Astrocyte (in vitro differentiated cells and primary cell): Measurements from ENCODE around the gene SYNM. TPM values are rescaled to one million over a fixed set of nuclear protein-coding genes. Genes with fewer than 3 reads are reported as not detected.

ENCODE experiments used
- DNase-seq: peaks from one replicate; pipeline ENCODE4 v3.0.0-alpha.2; 2010; ENCODE audit warnings: low read depth
- FAIRE-seq: peaks from 2 replicates; lab custom pipeline; 2011; peaks lifted over from hg19 to GRCh38; lab: Jason Lieb, UNC
- H2AFZ ChIP-seq: 2 replicates; pipeline ENCODE4 v1.6.0; 2012; ENCODE audit warnings: low read depth, low read length, inconsistent platforms
- H3K27ac ChIP-seq: 2 replicates; pipeline ENCODE4 v1.5.1; 2011; ENCODE audit warnings: low read depth, low read length, inconsistent platforms
- H3K27me3 ChIP-seq: 2 replicates; pipeline ENCODE4 v1.6.0; 2011; ENCODE audit warnings: low read length, inconsistent platforms; ENCODE audit not compliant: insufficient read depth
- H3K36me3 ChIP-seq: 2 replicates; pipeline ENCODE4 v1.5.1; 2011; ENCODE audit warnings: low read length, inconsistent platforms; ENCODE audit not compliant: insufficient read depth
- H3K4me1 ChIP-seq: 2 replicates; pipeline ENCODE4 v1.5.1; 2011; ENCODE audit warnings: low read length, inconsistent platforms; ENCODE audit not compliant: insufficient read depth
- H3K4me2 ChIP-seq: 2 replicates; pipeline ENCODE4 v1.6.0; 2012; ENCODE audit warnings: low read length, inconsistent platforms
- H3K4me3 ChIP-seq: 2 replicates; pipeline ENCODE4 v1.5.1; 2011; ENCODE audit warnings: low read depth, mild to moderate bottlenecking, low read length, inconsistent platforms; ENCODE audit not compliant: insufficient read depth
- H3K79me2 ChIP-seq: 2 replicates; pipeline ENCODE4 v1.6.0; 2012; ENCODE audit warnings: mild to moderate bottlenecking, low read length, inconsistent platforms; ENCODE audit not compliant: insufficient read depth
- H3K9ac ChIP-seq: 2 replicates; pipeline ENCODE4 v1.6.0; 2012; ENCODE audit warnings: mild to moderate bottlenecking, low read length, inconsistent platforms
- H3K9me3 ChIP-seq: 2 replicates; pipeline ENCODE4 v1.5.1; 2012; ENCODE audit warnings: low read depth, mild to moderate bottlenecking, low read length, inconsistent platforms; ENCODE audit not compliant: insufficient read depth
- H4K20me1 ChIP-seq: 2 replicates; pipeline ENCODE4 v1.6.0; 2012; ENCODE audit warnings: low read length, inconsistent platforms; ENCODE audit not compliant: insufficient read depth
- H3K27ac Mint-ChIP-seq: one replicate; pipeline ENCODE4 v1.8.0; 2021; ENCODE audit warnings: mild to moderate bottlenecking, mixed read lengths; ENCODE audit not compliant: unreplicated experiment
- H3K27me3 Mint-ChIP-seq: one replicate; pipeline ENCODE4 v1.8.0; 2021; ENCODE audit warnings: low read depth, mixed read lengths; ENCODE audit not compliant: unreplicated experiment
- H3K36me3 Mint-ChIP-seq: one replicate; pipeline ENCODE4 v1.8.0; 2021; ENCODE audit warnings: low read depth, mixed read lengths; ENCODE audit not compliant: unreplicated experiment
- H3K4me1 Mint-ChIP-seq: one replicate; pipeline ENCODE4 v1.8.0; 2021; ENCODE audit warnings: low read depth, mixed read lengths; ENCODE audit not compliant: unreplicated experiment
- H3K4me3 Mint-ChIP-seq: one replicate; pipeline ENCODE4 v1.8.0; 2021; ENCODE audit warnings: mild to moderate bottlenecking, moderate library complexity, mixed read lengths; ENCODE audit not compliant: unreplicated experiment
- H3K9me3 Mint-ChIP-seq: one replicate; pipeline ENCODE4 v1.8.0; 2021; ENCODE audit warnings: mild to moderate bottlenecking, mixed read lengths; ENCODE audit not compliant: unreplicated experiment
- EZH2 ChIP-seq: IDR thresholded peaks from 2 replicates; pipeline ENCODE4 v1.6.1; 2012; ENCODE audit warnings: mild to moderate bottlenecking, low read length, inconsistent platforms; ENCODE audit not compliant: insufficient read depth
- total RNA-seq: library from RNA; stranded (reverse); gene quantifications from 2 replicates; pipeline ENCODE4 v1.2.1, GENCODE V29; 2021
- TF ChIP-seq, protein P1 (sequence below): IDR thresholded peaks from 2 replicates; pipeline ENCODE4 v1.5.1; 2011; ENCODE audit warnings: low read depth, mild to moderate bottlenecking, inconsistent platforms, low read length, moderate library complexity; ENCODE audit not compliant: insufficient read depth

The SYNM gene
- total RNA-seq, 1 donor from 2014 or later = 9.7 TPM

DNA sequence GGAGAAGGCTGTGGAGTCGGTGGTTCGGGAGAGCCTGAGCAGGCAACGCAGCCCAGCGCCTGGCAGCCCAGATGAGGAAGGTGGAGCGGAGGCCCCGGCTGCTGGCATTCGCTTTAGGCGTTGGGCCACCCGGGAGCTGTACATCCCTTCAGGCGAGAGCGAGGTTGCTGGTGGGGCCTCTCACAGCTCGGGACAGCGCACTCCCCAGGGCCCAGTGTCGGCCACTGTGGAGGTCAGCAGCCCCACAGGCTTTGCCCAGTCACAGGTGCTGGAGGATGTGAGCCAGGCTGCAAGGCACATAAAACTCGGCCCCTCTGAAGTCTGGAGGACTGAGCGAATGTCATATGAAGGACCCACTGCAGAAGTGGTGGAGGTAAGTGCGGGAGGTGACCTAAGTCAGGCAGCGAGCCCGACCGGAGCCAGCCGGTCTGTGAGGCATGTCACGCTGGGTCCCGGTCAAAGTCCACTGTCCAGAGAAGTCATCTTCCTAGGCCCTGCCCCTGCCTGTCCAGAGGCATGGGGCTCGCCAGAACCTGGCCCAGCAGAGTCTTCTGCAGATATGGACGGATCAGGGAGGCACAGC lies 26.7 kb downstream of the SYNM start:
- Mint-ChIP-seq H3K9me3 (no peaks in the 10 kb centered on the region), H3K27me3 (no peaks in the 10 kb centered on the region), H3K36me3 (peaks cover 47% of the 10 kb centered on the region), H3K4me1 (peaks cover 17% of the 10 kb centered on the region), H3K27ac (no peak overlapping the region), H3K4me3 (no peak overlapping the region)
- no peaks in the 10 kb centered on the region for H3K27me3 ChIP-seq
- H3K9ac ChIP-seq = no peak overlapping the region
- H3K27ac ChIP-seq = no peak overlapping the region
- H3K36me3 ChIP-seq = no peaks in the 10 kb centered on the region
- no peaks in the 10 kb centered on the region for H3K9me3 ChIP-seq
- peaks cover 19% of the 10 kb centered on the region for H3K4me1 ChIP-seq
- H3K4me3 ChIP-seq = no peak overlapping the region
- no peak for FAIRE-seq
- no peak for DNase-seq
- no peaks in the 10 kb centered on the region for H3K79me2 ChIP-seq
- no peak overlapping the region for H2AFZ ChIP-seq
- H4K20me1 ChIP-seq = no peaks in the 10 kb centered on the region
- TF ChIP-seq EZH2 = no peak
- TF ChIP-seq, protein P1, sequence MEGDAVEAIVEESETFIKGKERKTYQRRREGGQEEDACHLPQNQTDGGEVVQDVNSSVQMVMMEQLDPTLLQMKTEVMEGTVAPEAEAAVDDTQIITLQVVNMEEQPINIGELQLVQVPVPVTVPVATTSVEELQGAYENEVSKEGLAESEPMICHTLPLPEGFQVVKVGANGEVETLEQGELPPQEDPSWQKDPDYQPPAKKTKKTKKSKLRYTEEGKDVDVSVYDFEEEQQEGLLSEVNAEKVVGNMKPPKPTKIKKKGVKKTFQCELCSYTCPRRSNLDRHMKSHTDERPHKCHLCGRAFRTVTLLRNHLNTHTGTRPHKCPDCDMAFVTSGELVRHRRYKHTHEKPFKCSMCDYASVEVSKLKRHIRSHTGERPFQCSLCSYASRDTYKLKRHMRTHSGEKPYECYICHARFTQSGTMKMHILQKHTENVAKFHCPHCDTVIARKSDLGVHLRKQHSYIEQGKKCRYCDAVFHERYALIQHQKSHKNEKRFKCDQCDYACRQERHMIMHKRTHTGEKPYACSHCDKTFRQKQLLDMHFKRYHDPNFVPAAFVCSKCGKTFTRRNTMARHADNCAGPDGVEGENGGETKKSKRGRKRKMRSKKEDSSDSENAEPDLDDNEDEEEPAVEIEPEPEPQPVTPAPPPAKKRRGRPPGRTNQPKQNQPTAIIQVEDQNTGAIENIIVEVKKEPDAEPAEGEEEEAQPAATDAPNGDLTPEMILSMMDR = no peak
- no peak overlapping the region for H3K4me2 ChIP-seq

DNA sequence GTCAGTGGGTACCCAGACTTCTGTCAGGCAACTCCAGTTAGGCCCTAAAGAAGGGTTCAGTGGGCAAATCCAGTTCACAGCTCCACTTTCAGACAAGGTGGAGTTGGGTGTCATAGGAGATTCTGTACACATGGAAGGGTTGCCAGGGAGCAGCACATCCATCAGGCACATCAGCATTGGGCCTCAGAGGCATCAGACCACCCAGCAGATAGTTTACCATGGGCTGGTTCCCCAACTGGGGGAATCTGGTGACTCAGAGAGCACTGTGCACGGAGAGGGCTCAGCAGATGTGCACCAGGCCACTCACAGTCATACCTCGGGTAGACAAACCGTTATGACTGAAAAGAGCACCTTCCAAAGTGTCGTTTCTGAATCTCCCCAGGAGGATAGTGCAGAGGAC lies 27.2 kb downstream of the SYNM start:
- Histone ChIP-seq H3K36me3 (no peaks in the 10 kb centered on the region), H3K27ac (no peak overlapping the region), H3K9ac (no peak overlapping the region), H3K9me3 (no peaks in the 10 kb centered on the region), H2AFZ (no peak overlapping the region), H4K20me1 (no peaks in the 10 kb centered on the region), H3K4me3 (no peak overlapping the region), H3K4me2 (no peak overlapping the region), H3K27me3 (no peaks in the 10 kb centered on the region), H3K4me1 (peaks cover 19% of the 10 kb centered on the region), H3K79me2 (no peaks in the 10 kb centered on the region)
- Mint-ChIP-seq H3K27ac (no peak overlapping the region), H3K9me3 (no peaks in the 10 kb centered on the region), H3K4me3 (no peak overlapping the region), H3K27me3 (no peaks in the 10 kb centered on the region), H3K36me3 (peaks cover 45% of the 10 kb centered on the region), H3K4me1 (peaks cover 14% of the 10 kb centered on the region)
- FAIRE-seq = no peak
- TF ChIP-seq, protein P1 = no peak
- TF ChIP-seq EZH2 = no peak
- no peak for DNase-seq

DNA sequence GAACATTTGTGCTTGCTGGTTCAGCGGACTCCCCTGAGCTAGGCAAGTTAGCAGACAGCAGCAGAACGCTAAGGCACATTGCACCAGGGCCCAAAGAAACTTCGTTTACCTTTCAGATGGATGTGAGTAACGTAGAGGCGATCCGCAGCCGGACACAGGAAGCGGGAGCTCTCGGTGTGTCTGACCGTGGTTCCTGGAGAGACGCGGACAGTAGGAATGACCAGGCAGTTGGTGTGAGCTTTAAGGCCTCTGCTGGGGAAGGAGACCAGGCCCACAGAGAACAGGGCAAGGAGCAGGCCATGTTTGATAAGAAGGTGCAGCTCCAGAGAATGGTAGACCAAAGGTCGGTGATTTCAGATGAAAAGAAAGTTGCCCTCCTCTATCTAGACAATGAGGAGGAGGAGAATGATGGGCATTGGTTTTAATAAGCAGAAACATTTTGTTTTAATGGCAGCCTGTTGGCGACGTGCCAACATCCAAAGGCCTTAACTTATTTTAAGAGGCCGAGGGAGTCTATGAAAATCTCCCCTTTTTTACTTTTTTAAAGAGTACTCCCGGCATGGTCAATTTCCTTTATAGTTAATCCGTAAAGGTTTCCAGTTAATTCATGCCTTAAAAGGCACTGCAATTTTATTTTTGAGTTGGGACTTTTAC lies 27.9 kb downstream of the SYNM start:
- Histone ChIP-seq H3K27ac (no peak overlapping the region), H4K20me1 (no peaks in the 10 kb centered on the region), H3K4me1 (peaks cover 19% of the 10 kb centered on the region), H3K4me2 (no peak overlapping the region), H3K36me3 (no peaks in the 10 kb centered on the region), H3K9ac (no peak overlapping the region), H3K27me3 (no peaks in the 10 kb centered on the region), H3K9me3 (no peaks in the 10 kb centered on the region), H3K79me2 (no peaks in the 10 kb centered on the region), H2AFZ (no peak overlapping the region), H3K4me3 (no peak overlapping the region)
- DNase-seq (no peak), FAIRE-seq (no peak)
- H3K4me1 Mint-ChIP-seq = peaks cover 14% of the 10 kb centered on the region
- TF ChIP-seq EZH2 = no peak
- no peaks in the 10 kb centered on the region for H3K9me3 Mint-ChIP-seq
- H3K36me3 Mint-ChIP-seq = peaks cover 41% of the 10 kb centered on the region
- H3K27ac Mint-ChIP-seq = no peak overlapping the region
- H3K27me3 Mint-ChIP-seq = no peaks in the 10 kb centered on the region
- no peak overlapping the region for H3K4me3 Mint-ChIP-seq
